Right cardiac atrium (tissue), 5 donors: ENCODE measurements around the gene IGFLR1. TPM values are rescaled to one million over a fixed set of nuclear protein-coding genes. Genes with fewer than 3 reads are reported as not detected.
"Not testable (repeated sequence)": the region's sequence is repeated elsewhere in the genome, so short reads cannot be mapped to it uniquely, and the experiment has no call there.

Source experiments
- ATAC-seq, 2 donors: fragments of 200-7000 bp; cut with Tn5 transposase; one replicate each; pipeline versions ENCODE4 v1.8.0 to v1.9.1; 2020; ENCODE audit warnings: moderate library complexity in 2 of 2, mild to moderate bottlenecking in 1 of 2
- DNase-seq, 3 donors: peaks; one replicate each; pipeline ENCODE4 v3.0.0-alpha.2; 2020
- H3K27ac ChIP-seq: one replicate; pipeline ENCODE4 v1.5.1; 2013; ENCODE audit warnings: mild to moderate bottlenecking, low read length, control low read depth, moderate library complexity
- H3K27me3 ChIP-seq: one replicate; pipeline ENCODE4 v1.6.1; 2013; ENCODE audit not compliant: control insufficient read depth, insufficient read depth
- H3K4me1 ChIP-seq: one replicate; pipeline ENCODE4 v1.6.1; 2013; ENCODE audit warnings: low read length; ENCODE audit not compliant: control insufficient read depth, insufficient read depth
- H3K4me3 ChIP-seq: one replicate; pipeline ENCODE4 v1.5.1; 2013; ENCODE audit warnings: low read length, control low read depth
- H3K9me3 ChIP-seq: one replicate; pipeline ENCODE4 v1.6.1; 2013; ENCODE audit warnings: low read length; ENCODE audit not compliant: control insufficient read depth
- WGBS: extraction: QIAGEN DNeasy Blood & Tissue Kit; methylation state at CpG from one replicate; pipeline ENCODE4 v1.1.7; 2013; 5-methylcytosine and 5-hydroxymethylcytosine counted together
- intact Hi-C, 4 donors: fragments of 100-400 bp; cut with DNase I; formaldehyde crosslinking; loops; one replicate each; pipeline versions ENCODE4 v1.11.0 to v1.14.0; 2022 to 2023
- polyA plus RNA-seq: library from polyadenylated mRNA; stranded (reverse); fragments of 200-250 nt; gene quantifications from one replicate; pipeline ENCODE4 v1.2.3, GENCODE V29; 2013
- total RNA-seq, 4 donors: library from RNA; stranded (reverse); fragmentation: NEBNext Ultra II Directional; extraction: Animal tissue kit (Norgen Biotek cat#: 25700); gene quantifications; one replicate each; pipeline ENCODE4 v1.2.1, GENCODE V29; 2021
- donor health status: healthy with polysubstance abuse.
- donor health status: DM: no; HTN: yes; CAD: no.
- donor health status: DM: no; HTN: no; CAD: no.
- donor health status: DM: no; HTN: yes; CAD: no; lungs with severe emphysema.
- donor health status: DM: yes; HTN: yes; CAD: no.

Gene IGFLR1
- total and polyA plus RNA-seq, 5 donors, result 1.8 to 6.3 (median 4.7) TPM

DNA sequence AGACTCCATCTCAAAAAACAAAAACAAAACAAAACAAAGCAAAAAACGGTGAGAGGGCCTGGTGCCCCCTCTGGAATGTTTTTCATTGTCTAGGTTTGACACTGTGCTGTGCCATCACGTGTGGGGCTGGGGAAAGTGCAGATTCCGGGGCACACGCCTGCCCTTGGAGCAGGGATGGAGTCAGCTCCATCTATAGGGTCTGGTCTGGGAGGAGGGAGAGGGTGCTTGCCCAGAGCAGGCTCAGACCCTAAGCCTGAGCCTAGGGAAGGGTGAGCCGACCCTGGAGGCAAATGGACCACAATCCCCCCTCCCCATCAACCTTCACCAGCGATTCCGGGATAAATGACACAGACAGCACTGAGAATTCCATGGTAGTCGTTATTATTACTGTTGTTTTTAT is 48.8 kb downstream of the IGFLR1 start:
- Histone ChIP-seq H3K4me1 (no peaks in the 10 kb centered on the region), H3K4me3 (no peak overlapping the region), H3K27ac (no peak overlapping the region), H3K9me3 (no peaks in the 10 kb centered on the region), H3K27me3 (no peaks in the 10 kb centered on the region)
- intact Hi-C loops, result loop anchor here in 3 of 4 donors (5.0 to 10.0 kb wide), 2 partner anchors 129 to 241 kb away; partner anchors contain the start of gene LRFN3 (in 2 of the 3)
- ATAC-seq (peak; percentile 12 to 36), DNase-seq (no peak)
- 12% methylated on average over 8 of the region's 8 CpGs for WGBS

DNA sequence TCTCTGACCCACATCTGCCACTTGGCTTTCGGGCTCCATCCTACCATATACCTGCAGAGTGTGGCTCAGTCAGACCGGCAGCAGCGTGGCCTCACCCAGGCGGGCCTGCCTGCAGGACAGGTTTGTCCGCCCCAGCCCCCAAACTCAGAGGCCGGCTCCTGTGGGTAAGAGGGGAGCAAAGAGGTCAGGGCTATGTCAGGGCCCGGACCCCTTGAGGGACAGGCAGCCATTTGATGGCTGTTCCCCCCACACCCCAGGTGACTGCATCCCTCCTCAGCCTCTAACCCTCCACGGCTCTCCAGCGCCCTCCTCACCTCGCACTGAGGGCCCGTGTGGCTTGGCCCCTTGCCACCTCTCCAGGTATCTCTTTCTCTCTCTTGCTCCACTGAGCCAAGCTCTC is 50.2 kb downstream of the IGFLR1 start:
- DNase-seq (no peak), ATAC-seq (no peak)
- Histone ChIP-seq H3K27me3 (no peaks in the 10 kb centered on the region), H3K4me1 (no peaks in the 10 kb centered on the region), H3K4me3 (no peak overlapping the region), H3K27ac (no peak overlapping the region), H3K9me3 (no peaks in the 10 kb centered on the region)
- WGBS, result 84% methylated on average over 11 of the region's 11 CpGs
- intact Hi-C loops, result loop anchor here in 3 of 4 donors (5.0 to 10.0 kb wide), 2 partner anchors 130 to 243 kb away; partner anchors contain the start of gene LRFN3 (in 2 of the 3)

DNA sequence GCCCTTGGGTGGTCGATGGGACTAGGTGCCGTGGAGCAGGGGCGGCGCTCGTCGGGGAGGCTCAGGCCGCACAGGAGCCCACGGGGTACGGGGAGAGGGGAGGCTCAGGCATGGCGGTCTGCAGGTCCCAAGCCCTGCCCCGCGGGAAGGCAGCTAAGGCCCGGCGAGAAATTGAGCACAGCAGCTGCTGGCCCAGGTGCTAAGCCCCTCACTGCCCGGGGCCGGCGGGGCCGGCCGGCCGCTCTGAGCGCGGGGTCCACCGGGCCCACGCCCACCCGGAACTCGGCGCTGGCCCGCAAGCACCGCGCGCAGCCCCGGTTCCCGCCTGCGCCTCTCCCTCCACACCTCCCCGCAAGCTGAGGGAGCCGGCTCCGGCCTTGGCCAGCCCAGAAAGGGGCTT is 51.1 kb downstream of the IGFLR1 start:
- intact Hi-C loops, result loop anchor here in 3 of 4 donors (5.0 to 10.0 kb wide), 2 partner anchors 131 to 244 kb away; partner anchors contain the start of gene LRFN3 (in 2 of the 3)
- H3K4me1 ChIP-seq, ATAC-seq, H3K27ac ChIP-seq, H3K27me3 ChIP-seq, H3K4me3 ChIP-seq, DNase-seq, H3K9me3 ChIP-seq: not testable (repeated sequence)
- WGBS, result 94% methylated on average over 37 of the region's 37 CpGs

DNA sequence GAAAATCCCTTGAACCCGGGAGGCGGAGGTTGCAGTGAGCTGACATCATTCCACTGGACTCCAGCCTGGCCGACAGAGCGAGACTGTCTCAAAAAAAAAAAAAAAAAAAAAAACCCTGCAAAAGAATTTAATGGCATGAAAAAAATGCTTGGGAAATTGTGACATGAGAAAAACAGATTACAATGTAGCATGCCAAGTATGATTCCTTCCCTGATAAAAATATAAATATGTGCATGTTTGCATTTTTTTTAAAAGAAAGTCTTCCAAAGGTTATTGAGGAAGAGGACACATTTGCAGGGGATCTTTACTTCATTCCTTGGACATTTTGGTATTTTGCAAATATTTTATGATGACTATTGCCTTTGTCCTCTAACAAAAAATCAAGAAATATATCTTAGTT is 52.4 kb downstream of the IGFLR1 start:
- DNase-seq, result no peak
- intact Hi-C loops, result loop anchor here in 3 of 4 donors (5.0 to 10.0 kb wide), 2 partner anchors 132 to 245 kb away; partner anchors contain the start of gene LRFN3 (in 2 of the 3)
- Histone ChIP-seq H3K4me3 (no peak overlapping the region), H3K27me3 (no peaks in the 10 kb centered on the region), H3K4me1 (no peaks in the 10 kb centered on the region), H3K9me3 (no peaks in the 10 kb centered on the region), H3K27ac (no peak overlapping the region)
- WGBS, result 32% methylated on average over 4 of the region's 4 CpGs
- no peak for ATAC-seq

Other genes with a start within 250 kb of the IGFLR1 start
- gene DMKN, start 228.8 kb downstream of the IGFLR1 start, total RNA-seq, result 10 to 100 TPM in 3 of 4 donors, 1 to 10 TPM in 1; 9.1 to 23.4 (median 15.7) TPM
- 22.8 TPM for gene DMKN, start 228.8 kb downstream of the IGFLR1 start, polyA plus RNA-seq
- gene SBSN, start 214.1 kb downstream of the IGFLR1 start, total RNA-seq, result not detected
- gene SBSN, start 214.1 kb downstream of the IGFLR1 start, polyA plus RNA-seq, result not detected
- not detected for gene GAPDHS, start 209.0 kb downstream of the IGFLR1 start, total RNA-seq
- gene GAPDHS, start 209.0 kb downstream of the IGFLR1 start, polyA plus RNA-seq, result not detected
- 10 to 100 TPM; 77.3 to 94.8 (median 85.0) TPM for gene TMEM147, start 196.8 kb downstream of the IGFLR1 start, total RNA-seq
- 140 TPM for gene TMEM147, start 196.8 kb downstream of the IGFLR1 start, polyA plus RNA-seq
- gene ATP4A, start 178.8 kb downstream of the IGFLR1 start, total RNA-seq, result not detected
- not detected for gene ATP4A, start 178.8 kb downstream of the IGFLR1 start, polyA plus RNA-seq
- gene PMIS2, start 156.3 kb downstream of the IGFLR1 start, total RNA-seq, result not detected
- not detected for gene PMIS2, start 156.3 kb downstream of the IGFLR1 start, polyA plus RNA-seq
- gene HAUS5, start 129.7 kb downstream of the IGFLR1 start, total RNA-seq, result 1 to 10 TPM; 3.1 to 5.6 (median 4.8) TPM
- gene HAUS5, start 129.7 kb downstream of the IGFLR1 start, polyA plus RNA-seq, result 4.5 TPM
- 10 to 100 TPM; 52.0 to 57.9 (median 54.2) TPM for gene RBM42, start 113.4 kb downstream of the IGFLR1 start, total RNA-seq
- gene RBM42, start 113.4 kb downstream of the IGFLR1 start, polyA plus RNA-seq, result 50.9 TPM
- 1 to 10 TPM in 1 of 4 donors, under 1 TPM in 2, not detected in 1; 0.41 to 1.0 (median 0.59) TPM for gene ETV2, start 100.7 kb downstream of the IGFLR1 start, total RNA-seq
- gene ETV2, start 100.7 kb downstream of the IGFLR1 start, polyA plus RNA-seq, result 0.77 TPM
- gene COX6B1, start 94.1 kb downstream of the IGFLR1 start, total RNA-seq, result 1,000 to 10,000 TPM in 3 of 4 donors, 100 to 1,000 TPM in 1; 899 to 1,285 (median 1,111) TPM
- 3,084 TPM for gene COX6B1, start 94.1 kb downstream of the IGFLR1 start, polyA plus RNA-seq
- not detected for gene UPK1A, start 75.9 kb downstream of the IGFLR1 start, total RNA-seq
- gene UPK1A, start 75.9 kb downstream of the IGFLR1 start, polyA plus RNA-seq, result not detected
- gene ZBTB32, start 37.9 kb downstream of the IGFLR1 start, total RNA-seq, result not detected
- not detected for gene ZBTB32, start 37.9 kb downstream of the IGFLR1 start, polyA plus RNA-seq
- gene KMT2B, start 24.4 kb downstream of the IGFLR1 start, total RNA-seq, result 10 to 100 TPM; 14.7 to 19.1 (median 17.8) TPM
- gene KMT2B, start 24.4 kb downstream of the IGFLR1 start, polyA plus RNA-seq, result 13.8 TPM
- 10 to 100 TPM; 19.6 to 31.3 (median 22.8) TPM for gene U2AF1L4, start 3.0 kb upstream of the IGFLR1 start, total RNA-seq
- 32.3 TPM for gene U2AF1L4, start 3.0 kb upstream of the IGFLR1 start, polyA plus RNA-seq
- 10 to 100 TPM; 40.0 to 50.4 (median 43.8) TPM for gene PSENEN, start 3.2 kb upstream of the IGFLR1 start, total RNA-seq
- gene PSENEN, start 3.2 kb upstream of the IGFLR1 start, polyA plus RNA-seq, result 69.7 TPM
- 10 to 100 TPM in 2 of 4 donors, 1 to 10 TPM in 2; 8.2 to 14.6 (median 10.3) TPM for gene LIN37, start 6.1 kb upstream of the IGFLR1 start, total RNA-seq
- gene LIN37, start 6.1 kb upstream of the IGFLR1 start, polyA plus RNA-seq, result 17.9 TPM
- 100 to 1,000 TPM; 107 to 207 (median 148) TPM for gene HSPB6, start 14.6 kb upstream of the IGFLR1 start, total RNA-seq
- 209 TPM for gene HSPB6, start 14.6 kb upstream of the IGFLR1 start, polyA plus RNA-seq
- 10 to 100 TPM in 1 of 4 donors, 1 to 10 TPM in 3; 5.6 to 10.3 (median 7.4) TPM for gene PROSER3, start 15.7 kb upstream of the IGFLR1 start, total RNA-seq
- 6.4 TPM for gene PROSER3, start 15.7 kb upstream of the IGFLR1 start, polyA plus RNA-seq
- gene ARHGAP33, start 33.1 kb upstream of the IGFLR1 start, total RNA-seq, result 10 to 100 TPM in 1 of 4 donors, 1 to 10 TPM in 3; 1.5 to 11.8 (median 4.9) TPM
- 4.3 TPM for gene ARHGAP33, start 33.1 kb upstream of the IGFLR1 start, polyA plus RNA-seq
- gene PRODH2, start 70.4 kb upstream of the IGFLR1 start, total RNA-seq, result not detected
- gene PRODH2, start 70.4 kb upstream of the IGFLR1 start, polyA plus RNA-seq, result not detected
- not detected for gene NPHS1, start 110.1 kb upstream of the IGFLR1 start, total RNA-seq
- not detected for gene NPHS1, start 110.1 kb upstream of the IGFLR1 start, polyA plus RNA-seq
- gene KIRREL2, start 114.5 kb upstream of the IGFLR1 start, total RNA-seq, result not detected
- gene KIRREL2, start 114.5 kb upstream of the IGFLR1 start, polyA plus RNA-seq, result not detected
- gene APLP1, start 126.1 kb upstream of the IGFLR1 start, total RNA-seq, result 10 to 100 TPM; 18.0 to 26.3 (median 21.0) TPM
- gene APLP1, start 126.1 kb upstream of the IGFLR1 start, polyA plus RNA-seq, result 33.2 TPM
- 10 to 100 TPM in 1 of 4 donors, 1 to 10 TPM in 3; 4.4 to 10.7 (median 6.3) TPM for gene NFKBID, start 158.1 kb upstream of the IGFLR1 start, total RNA-seq
- 6.4 TPM for gene NFKBID, start 158.1 kb upstream of the IGFLR1 start, polyA plus RNA-seq
- 1 to 10 TPM; 2.3 to 4.4 (median 2.7) TPM for gene HCST, start 160.1 kb upstream of the IGFLR1 start, total RNA-seq
- gene HCST, start 160.1 kb upstream of the IGFLR1 start, polyA plus RNA-seq, result 2.6 TPM
- gene TYROBP, start 165.8 kb upstream of the IGFLR1 start, total RNA-seq, result 10 to 100 TPM; 37.2 to 52.6 (median 43.3) TPM
- 36.7 TPM for gene TYROBP, start 165.8 kb upstream of the IGFLR1 start, polyA plus RNA-seq
- gene LRFN3, start 193.9 kb upstream of the IGFLR1 start, total RNA-seq, result 10 to 100 TPM in 1 of 4 donors, 1 to 10 TPM in 3; 8.2 to 10.8 (median 9.0) TPM
- gene LRFN3, start 193.9 kb upstream of the IGFLR1 start, polyA plus RNA-seq, result 8.4 TPM